HL-60/S4 treated with phorbol 12-myristate 13-acetate at 8.2 ng/mL for 4 days and 3 days (cell line): Measurements from ENCODE around the gene GALNT17.

Experiments used
- in situ Hi-C: fragments of 300-500 bp; cut with MboI; formaldehyde crosslinking; loops from 2 replicates; pipeline ENCODE4 v1.15.0; 2022; ENCODE audit warnings: low sequenced_read_pairs

The GALNT17 gene

DNA sequence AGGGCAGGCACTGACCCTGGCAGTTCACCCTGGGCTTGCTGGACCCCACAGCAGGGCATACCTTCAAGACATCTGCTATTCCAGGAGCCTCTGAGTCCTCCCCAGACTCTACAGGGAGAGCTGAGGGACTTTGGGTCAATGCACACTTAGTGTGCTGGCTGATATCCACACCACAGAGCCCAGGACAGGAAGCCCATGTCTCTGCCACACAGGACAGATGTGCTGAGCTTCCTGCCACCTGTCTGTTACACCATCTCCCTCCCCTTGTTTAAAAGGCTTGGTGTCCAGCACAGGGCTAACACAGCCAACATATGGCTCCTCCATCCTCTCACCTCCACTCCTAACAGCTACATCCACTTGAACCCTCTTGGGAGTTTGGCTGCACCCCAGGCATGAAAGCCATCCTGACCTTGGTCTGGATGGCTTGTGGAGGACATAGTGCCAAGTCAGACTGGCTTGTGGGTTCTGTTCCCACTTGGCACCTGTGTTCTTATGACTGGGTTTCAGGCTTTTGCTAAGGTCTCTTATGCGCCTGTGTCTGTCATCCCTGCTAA, 529.8 kb downstream of the GALNT17 start:
- in situ Hi-C loops, result no loop called here

DNA sequence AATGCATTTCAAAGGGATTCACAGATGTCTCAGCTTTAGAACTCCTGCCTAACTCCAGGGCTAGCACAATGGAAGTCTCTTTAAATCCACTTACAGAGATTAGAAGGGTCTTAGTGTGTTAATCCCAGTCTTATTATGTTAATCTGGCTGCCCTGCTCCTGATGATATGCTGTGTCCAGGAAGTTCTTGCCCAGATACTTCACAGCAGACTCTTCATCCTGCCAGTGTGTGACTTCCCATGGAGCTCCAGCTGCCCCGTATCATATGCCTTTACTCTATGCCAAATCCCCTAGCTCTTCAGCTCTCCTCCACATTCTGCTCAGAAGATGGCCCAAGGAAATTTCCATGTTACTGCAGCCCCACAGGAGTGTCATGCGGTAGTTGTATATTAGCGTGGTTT, 533.8 kb downstream of the GALNT17 start:
- in situ Hi-C loops, result no loop called here

DNA sequence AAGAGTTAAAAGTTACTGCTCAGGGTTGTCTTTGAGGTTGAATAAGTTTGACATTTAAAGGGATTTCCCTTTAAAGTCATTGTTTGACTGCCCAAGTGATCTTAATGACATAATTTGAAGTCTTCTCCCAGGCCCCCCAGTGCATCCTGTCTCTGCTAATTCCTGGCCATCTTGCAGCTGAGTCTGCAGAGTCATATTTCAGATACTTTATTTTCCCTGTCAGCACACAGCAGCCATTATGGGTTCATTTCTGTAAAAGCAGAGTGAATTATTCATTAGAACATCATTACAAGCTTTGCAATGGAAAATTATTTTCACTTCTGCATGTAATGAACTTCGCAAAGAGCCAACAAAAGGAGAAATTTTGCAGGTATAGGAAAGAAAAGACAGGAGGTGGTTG, 536.6 kb downstream of the GALNT17 start:
- in situ Hi-C loops, result no loop called here

DNA sequence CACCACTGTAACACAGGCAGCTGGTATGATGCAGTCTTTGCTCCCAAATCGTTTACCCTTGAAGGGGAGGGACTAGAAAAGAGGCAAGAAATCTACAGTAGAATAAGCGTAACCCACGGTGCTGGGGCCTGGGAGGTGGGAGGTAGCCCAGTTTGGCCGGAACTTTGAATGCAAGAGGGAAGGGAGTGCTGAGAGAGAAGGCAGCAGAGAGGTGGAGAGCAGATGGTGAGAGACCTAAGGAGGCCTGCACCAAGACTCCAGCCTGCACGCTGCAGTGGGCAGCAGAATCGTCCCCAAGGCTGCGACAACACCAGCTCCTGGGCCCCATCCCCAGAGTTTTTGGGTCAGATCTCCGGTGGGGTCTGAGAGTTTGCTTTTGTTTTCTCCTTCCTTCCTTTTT, 547.5 kb downstream of the GALNT17 start:
- in situ Hi-C loops, result no loop called here

DNA sequence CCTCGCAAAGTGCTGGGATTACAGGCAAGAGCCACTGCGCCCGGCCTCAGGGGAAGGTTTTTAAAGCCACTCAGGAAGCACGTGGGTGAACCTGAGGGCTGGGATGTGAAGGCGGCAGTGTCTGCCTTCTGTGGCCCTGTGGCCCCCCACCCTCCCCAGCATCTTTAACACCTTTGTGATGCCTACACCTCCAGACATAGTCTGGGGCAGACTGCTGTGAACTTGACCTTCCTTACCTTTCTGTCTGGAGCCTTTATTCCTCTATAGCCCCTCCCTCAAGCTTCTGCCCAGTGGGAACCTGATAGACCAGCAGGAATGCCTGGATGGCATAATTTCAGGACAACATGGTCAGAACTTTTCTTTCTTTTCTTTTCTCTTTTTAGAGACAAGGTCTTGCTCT, 550.2 kb downstream of the GALNT17 start:
- in situ Hi-C loops, result no loop called here

DNA sequence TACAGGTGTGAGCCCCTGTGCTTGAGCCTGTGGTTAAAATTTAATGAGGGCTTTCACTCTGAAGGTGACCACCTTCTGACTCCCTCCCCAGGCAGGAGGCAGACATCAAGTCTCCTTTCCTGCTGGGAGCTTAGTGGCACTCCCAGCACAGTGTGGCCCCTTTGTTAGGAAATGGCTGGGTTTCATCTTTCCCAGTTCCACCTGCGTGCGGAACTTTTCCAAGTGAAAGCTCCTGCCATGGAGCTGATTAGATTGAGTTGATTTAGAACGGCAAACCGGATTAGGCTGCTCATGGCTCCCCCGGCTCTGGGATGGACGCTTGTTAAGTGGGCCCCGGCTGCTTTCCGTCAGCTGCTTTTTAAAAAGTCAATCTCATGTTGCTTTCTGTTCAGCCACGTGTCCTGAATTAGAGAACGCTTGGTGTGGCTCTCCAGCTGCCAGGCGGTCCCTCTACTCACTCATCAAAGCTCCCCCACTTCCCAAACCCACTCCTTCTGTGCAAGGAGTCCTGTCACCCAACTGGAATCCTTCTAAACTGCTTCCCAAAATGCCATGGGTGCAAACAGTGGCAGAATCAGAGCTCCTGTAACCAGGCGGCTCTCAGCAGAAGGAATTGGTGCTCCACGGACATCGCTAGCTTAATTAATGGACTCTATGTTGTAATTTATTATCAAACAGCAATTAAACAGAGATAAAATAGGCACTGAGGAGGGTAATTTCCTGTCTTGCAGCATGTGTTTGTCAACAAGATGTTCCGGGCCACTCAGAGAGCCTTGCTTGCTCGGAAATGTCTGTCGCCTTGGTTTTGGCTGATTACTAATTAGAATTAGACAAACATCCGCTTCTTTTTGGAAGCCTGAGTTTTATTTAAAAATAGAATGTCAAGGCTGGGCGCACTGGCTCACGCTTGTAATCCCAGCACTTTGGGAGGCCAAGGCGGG, 551.2 kb downstream of the GALNT17 start:
- in situ Hi-C loops, result no loop called here

DNA sequence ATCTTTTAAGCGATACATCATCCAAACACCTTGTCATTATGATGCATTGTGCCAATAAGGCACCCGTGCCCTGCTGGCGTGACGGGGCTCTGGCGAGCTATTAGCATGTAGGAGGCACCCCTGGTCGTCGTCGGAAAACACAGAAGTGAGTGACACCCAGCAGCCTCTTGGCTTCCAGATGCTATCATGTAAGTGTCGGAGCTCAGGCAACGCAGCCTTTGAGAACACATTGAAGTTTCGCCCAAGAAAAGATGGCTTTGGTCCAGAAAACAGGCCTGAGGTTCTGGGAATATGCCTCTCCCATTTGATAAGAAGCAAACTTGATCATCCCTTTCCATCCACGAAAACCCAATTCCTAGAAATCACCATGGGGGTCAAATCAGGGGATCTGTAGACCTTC, 555.3 kb downstream of the GALNT17 start:
- in situ Hi-C loops, result no loop called here

DNA sequence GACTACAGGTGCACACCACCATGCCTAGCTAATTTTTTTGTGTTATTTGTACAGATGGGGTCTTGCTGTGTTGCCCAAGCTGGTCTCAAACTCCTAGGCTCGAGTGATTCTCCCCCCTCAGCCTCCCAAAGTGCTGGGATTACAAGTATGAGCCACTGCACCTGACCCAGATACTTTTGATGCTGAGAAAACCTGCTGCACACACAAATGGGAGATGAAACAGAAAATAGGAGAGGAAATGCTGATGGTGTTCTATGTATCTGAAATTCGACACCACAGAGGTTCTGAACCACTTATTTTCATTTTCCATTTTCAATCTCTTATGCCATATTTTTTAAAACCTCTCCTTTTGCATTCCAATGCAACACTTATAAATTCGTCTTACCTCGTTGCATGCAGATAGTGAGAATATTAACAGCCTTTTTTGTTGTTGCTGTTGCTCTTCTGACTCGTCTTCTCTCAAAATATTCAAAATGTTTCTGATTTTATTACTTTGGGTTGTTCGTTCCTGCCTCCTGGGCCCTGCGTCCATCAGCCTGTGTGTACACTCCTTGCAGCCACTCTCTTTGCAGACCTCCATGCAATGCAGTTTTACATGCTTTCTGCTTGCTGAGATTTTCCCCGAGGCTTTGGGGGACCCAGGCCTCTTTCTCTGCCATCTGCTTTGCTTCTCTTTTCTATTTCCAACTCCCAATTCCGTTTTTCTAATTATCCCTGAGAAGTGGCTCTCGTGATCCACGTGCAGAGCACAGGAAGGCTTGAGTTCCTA, 556.1 kb downstream of the GALNT17 start:
- in situ Hi-C loops, result no loop called here

DNA sequence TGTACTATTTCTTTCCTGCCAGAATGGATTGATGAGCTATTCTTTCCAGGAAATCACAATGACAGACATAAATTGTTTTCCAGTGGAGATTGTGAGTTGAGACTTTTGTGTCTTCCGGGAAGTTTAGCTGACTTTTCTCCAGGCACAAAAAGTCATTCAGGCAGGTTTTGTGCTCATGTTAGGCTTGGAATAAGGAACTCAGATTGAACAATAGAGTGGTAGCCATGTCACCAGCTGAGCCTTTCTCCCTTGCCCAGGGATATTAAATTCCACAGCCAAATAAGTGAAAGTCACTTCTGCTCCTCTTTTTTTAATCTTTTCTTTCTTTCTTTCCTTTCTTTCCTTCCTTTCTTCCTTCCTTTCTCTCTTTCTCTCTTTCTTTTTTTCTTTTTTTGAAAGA, 559.6 kb downstream of the GALNT17 start:
- in situ Hi-C loops, result no loop called here

DNA sequence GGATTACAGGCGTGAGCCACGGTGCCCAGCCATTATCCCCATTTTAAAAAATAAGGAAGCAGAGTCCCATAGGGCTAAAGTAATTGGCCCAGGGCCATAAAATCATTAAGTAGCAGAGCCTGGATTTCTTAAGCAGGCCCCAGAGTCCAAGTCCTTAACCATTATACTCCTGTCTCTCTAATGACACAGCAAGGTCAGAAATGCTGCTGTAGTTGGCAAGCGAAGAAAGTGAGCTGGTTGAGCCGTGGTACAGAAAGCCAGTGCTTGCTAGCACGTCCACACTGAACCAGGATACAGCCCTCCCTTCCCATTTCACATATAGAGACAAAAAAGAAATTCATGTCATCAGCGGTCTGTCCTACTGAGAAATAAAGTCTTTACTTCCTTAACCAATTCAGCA, 562.7 kb downstream of the GALNT17 start:
- in situ Hi-C loops, result no loop called here

DNA sequence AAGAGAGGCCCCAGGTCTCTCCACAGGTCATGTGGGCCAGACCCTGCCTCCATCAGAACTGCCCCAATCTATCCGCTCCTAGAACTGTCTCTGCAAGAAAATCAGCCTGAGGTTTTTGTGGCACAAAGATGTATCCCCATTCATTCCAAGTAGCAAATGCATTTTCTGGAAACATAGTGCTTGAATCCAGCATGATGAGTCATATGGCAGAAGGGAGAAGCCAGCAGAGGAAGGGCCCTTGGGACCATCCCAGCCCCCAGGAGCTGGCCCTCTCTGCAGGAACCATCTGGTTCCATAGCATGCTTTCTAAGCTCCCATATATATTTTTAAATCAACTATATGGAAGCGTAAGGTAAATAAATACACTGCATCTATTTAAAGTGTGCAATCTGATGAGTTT, 563.2 kb downstream of the GALNT17 start:
- in situ Hi-C loops, result no loop called here

DNA sequence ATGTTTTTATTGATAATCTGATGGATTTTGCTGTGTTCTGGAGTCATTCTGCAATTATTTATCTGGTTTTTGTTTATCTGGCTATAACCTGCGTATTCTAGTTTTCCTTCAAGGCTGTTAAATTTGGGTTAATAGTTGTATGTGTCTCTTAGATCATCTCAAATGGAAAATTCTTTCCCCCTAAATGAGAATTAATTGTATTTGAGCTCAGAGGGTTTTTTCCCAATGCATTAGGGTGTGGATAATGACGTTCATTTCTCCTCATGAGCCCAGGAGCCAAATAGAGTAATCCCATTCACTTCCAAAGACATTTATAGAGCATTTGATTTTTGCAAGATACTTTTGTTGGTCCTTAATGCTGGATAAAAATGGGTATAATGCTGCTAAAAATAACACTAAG, 564.6 kb downstream of the GALNT17 start:
- in situ Hi-C loops, result no loop called here

DNA sequence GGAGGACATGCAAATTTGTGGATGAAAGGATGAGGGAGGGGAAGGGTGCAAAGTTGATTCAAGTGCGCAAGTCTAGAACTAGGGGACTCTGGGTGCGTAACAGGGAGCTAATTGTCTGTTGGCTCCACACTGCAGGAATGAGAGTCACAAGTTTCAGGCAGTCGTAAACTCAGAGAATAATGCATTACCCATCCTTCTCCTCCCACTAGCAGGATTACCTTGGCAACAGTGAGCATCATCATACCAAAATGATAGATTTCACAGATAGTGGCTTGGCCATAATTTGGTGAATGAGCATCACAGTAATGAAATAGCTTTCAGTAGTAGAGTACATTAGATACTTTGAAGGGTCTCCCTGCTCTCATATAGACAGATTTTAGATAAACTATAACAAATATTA, 565.5 kb downstream of the GALNT17 start:
- in situ Hi-C loops, result no loop called here

DNA sequence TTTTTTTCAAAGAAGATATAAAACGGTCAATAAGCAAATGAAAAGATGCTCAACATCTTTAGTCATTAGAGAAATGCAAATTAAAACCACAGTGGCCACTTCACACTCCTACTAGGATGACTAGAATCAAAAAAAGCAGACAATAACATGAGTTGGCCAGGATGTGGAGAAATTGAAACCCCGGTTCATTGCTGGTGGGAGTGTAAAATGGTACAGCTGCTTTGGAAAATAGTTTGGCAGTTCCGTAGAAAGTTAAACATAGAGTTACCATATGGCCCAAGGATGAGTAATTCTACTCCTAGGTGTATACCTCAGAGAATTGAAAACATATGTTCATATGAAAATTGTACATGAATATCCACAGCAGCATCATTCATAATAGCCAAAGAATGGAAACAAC, 573.3 kb downstream of the GALNT17 start:
- in situ Hi-C loops, result no loop called here

DNA sequence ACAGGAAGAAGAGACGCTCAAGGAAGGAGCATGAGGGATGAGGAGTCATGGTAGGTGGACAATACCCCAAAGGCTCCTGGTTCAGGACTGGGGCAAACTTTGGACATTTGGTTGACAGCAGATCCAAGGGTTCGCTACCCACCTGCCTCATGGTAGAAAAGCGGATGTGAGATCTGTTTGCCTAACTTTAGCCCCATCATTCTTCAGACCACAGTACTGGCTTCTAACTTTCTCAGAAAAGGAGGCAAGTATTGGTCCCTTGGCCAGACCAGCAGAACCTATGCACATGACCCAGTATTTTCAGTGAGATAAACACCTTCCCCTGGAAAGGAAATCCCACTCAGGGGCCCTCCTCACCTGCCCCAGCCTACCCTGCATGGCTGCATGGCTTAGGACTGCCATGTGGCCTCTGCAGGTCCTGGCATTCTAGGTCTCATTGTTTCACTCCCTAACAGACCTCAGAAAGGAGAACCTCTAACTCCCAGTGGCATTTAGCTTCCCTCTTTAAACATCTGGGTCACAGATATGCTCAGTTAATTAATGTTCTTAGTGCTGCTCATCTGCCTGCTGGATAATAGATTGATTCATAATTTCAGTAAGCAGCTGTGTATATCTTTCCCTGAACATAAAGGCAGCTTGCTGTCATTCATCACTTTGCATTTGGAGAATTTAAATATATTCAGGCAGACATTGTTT, 574.1 kb downstream of the GALNT17 start:
- in situ Hi-C loops, result no loop called here

DNA sequence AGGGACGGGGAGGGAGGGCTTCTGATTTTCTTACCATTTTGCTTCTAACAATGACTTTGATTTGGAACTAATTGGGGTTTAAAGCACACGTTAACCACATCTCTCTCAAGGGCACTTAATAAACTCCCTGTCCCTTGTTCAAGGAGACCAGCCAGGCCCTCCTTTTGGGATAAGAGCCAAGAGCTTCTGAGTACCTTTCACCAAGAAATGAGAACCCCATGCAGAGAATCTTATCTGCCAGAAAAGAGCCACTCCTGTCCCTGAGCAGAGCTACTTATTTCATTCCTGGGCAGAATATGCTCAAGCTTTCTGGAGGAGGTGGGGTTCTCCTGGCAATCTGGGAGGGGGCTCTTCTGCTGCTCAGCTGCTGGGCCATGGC, 574.6 kb downstream of the GALNT17 start:
- in situ Hi-C loops, result no loop called here

DNA sequence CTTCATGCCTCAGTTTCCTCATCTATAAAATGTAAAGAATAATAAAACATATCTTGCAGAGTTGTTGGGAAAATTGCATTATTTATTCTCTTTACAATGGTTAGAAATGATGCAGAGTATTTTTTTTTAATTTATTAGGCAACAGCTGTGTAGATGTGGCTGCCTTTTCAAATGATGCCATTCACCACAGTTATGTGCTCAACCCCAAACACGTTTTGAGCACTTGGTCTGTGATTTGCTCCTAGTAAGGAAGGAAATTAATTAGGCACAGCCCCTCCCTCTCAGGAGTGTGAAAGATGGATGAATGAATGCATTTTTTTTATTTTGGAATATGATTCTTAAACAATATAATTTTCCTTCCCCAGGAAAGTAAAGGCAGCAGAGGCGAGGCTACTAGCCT, 575.1 kb downstream of the GALNT17 start:
- in situ Hi-C loops, result no loop called here

DNA sequence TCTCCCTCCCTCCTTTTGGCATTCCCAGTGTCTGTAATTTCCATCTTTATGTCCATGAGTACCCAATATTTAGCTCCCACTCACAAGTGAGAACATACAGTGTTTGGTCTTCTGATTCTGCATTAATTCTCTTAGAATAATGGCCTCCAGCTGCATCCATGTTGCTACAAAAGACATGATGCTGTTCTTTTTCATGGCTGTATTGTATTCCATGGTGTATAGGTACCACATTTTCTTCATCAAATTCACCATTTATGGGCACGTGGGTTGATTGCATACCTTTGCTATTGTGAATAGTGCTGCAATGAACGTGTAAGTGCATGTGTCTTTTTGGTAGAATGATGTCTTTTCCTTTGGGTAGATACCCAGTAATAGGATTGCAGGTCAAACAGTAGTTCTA, 576.8 kb downstream of the GALNT17 start:
- in situ Hi-C loops, result no loop called here

DNA sequence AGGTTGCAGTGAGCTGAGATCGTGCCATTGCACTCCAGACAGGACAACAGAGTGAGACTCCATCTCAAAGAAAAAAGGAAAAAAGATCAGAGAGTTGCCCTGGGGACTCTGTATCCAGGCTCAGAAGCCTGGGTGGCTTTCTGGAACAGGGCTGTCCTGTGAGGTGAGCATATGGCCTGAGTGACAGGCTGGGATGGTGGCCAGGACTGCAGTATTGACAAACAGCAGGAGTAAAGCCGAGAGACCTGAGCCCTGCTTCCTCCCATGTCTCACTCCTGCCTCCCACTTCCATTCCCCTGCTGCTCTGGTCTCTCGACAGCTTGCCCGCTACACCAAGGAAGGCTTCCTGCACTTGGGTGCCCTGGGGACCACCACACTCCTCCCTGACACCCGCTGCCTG, 578.5 kb downstream of the GALNT17 start:
- in situ Hi-C loops, result no loop called here

DNA sequence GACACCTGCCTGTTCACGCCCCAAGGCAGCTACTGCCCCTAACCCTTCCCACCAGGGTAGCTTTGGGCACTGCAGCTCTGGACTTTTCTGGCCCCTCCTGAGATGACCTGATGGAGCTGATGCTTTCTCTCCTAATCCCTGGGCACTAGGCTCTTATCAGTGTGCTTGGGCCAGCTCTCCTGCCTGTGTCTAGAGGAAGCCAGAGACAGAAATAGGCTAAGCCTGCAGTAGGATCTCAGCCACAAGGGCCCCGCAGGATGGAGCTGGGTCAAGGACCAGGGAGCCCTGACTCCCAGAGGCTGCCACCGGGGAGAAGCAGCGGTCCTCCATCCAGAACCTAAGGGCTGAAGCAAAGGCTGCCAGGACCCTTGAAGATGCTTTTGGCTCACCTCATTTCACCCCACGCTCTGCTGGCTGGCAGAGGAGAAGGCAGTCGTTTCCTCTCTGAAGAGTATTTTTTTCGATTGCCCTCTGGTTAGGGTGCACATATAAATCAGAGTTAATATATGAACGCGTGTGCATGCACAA, 580.8 kb downstream of the GALNT17 start:
- in situ Hi-C loops, result no loop called here

DNA sequence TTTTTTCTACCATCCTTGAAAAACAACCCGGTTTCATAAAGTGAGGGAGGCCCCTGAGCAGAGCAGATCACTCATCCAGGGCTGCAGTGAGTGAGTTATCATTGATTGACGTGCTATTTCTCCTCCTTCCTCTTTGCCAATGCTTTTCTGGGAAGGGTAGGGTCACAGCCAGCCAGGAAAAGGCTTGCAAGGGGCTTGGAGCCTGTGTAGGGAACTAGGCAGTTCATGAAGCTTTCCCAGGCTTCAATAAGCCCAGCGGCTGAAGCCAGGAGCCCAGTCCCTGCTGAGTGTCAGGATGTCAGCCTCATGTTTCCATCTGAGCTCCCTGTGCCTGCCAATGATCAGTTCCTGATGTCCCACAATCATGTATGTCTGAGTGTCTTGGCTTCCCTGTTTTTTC, 584.7 kb downstream of the GALNT17 start:
- in situ Hi-C loops, result no loop called here
